Endothelial cell of umbilical vein (primary cell): ENCODE data around the gene ZNF224. TPM values are rescaled to one million over a fixed set of nuclear protein-coding genes. Genes with fewer than 3 reads are reported as not detected.
A peak's percentile ranks its signal among the peaks of the same experiment; 100 is the strongest.

ENCODE experiments used
- BruUV-seq: library from RNA; stranded (reverse); fragments of 400-500 nt; replicated peaks from 2 replicates; lab custom pipeline; 2021; lab: Mats Ljungman, UMichigan
- CTCF ChIA-PET: fragments of 300-600, 350-600 bp; sonication (Branson Sonifier 250); formaldehyde crosslinking; loops from one replicate; lab custom pipeline; 2021; ENCODE audit warnings: antibody characterized with exemption, inconsistent platforms; lab: Charles Lee
- POLR2A ChIA-PET: fragments of 300-600, 350-600 bp; sonication (Branson Sonifier 250); formaldehyde crosslinking; loops from one replicate; lab custom pipeline; 2021; ENCODE audit warnings: antibody characterized with exemption, inconsistent platforms; lab: Charles Lee
- DNase-seq: peaks from one replicate; pipeline ENCODE4 v3.0.0-alpha.2; 2011; ENCODE audit warnings: low read depth, low spot score
- FAIRE-seq: peaks from 2 replicates; lab custom pipeline; 2011; peaks lifted over from hg19 to GRCh38; lab: Jason Lieb, UNC
- H2AFZ ChIP-seq: 2 replicates; pipeline ENCODE4 v1.6.0; 2012; ENCODE audit warnings: low read depth, low read length, control low read depth, inconsistent platforms
- H3K27ac ChIP-seq: 2 replicates; pipeline ENCODE4 v1.5.1; 2011; ENCODE audit warnings: low read depth, mild to moderate bottlenecking, control low read depth, low read length, moderate library complexity; ENCODE audit not compliant: insufficient read depth
- H3K27me3 ChIP-seq, 2 experiments: 2 replicates each; pipeline versions ENCODE4 v1.6.0 to v1.6.1; 2011; ENCODE audit warnings: low read length in 2 of 2, mixed read lengths in 1 of 2; ENCODE audit not compliant: control insufficient read depth in 2 of 2, insufficient read depth in 2 of 2
- H3K36me3 ChIP-seq, 2 experiments: 2 replicates in 1 of 2; 3 replicates in 1 of 2; pipeline ENCODE4 v1.5.1; 2011; ENCODE audit warnings: low read length in 2 of 2, mild to moderate bottlenecking in 1 of 2, moderate library complexity in 1 of 2; ENCODE audit not compliant: control insufficient read depth in 2 of 2, insufficient read depth in 2 of 2; ENCODE audit errors: extremely low read depth in 1 of 2
- H3K4me1 ChIP-seq: 3 replicates; pipeline ENCODE4 v1.5.1; 2011; ENCODE audit warnings: mild to moderate bottlenecking, low read length; ENCODE audit not compliant: control insufficient read depth, insufficient read depth; ENCODE audit errors: extremely low read depth
- H3K4me2 ChIP-seq: 2 replicates; pipeline ENCODE4 v1.6.1; 2011; ENCODE audit warnings: low read length, control low read depth, mixed read lengths; ENCODE audit not compliant: insufficient read depth
- H3K4me3 ChIP-seq, 3 experiments: fragments of 200-600 bp in 1 of 3; sonication (generic), shearing (Covaris generic) in 1 of 3; replicated peaks in 1 of 3; 2 replicates each; pipeline ENCODE4 v1.5.1; 2011 to 2016; ENCODE audit warnings: control low read depth in 3 of 3, low read length in 3 of 3, mild to moderate bottlenecking in 2 of 3, inconsistent platforms in 1 of 3, low read depth in 1 of 3, moderate library complexity in 1 of 3; ENCODE audit not compliant: insufficient read depth in 1 of 3
- H3K79me2 ChIP-seq: 2 replicates; pipeline ENCODE4 v1.6.0; 2012; ENCODE audit warnings: low read length, inconsistent platforms; ENCODE audit not compliant: control insufficient read depth, insufficient read depth
- H3K9ac ChIP-seq: replicated peaks from 2 replicates; pipeline ENCODE3; 2011; ENCODE audit warnings: low read length, control low read depth; ENCODE audit not compliant: insufficient read depth; ENCODE audit errors: extremely low read depth
- H3K9me1 ChIP-seq: replicated peaks from 3 replicates; pipeline ENCODE4 v1.6.0; 2011; ENCODE audit warnings: mild to moderate bottlenecking, low read length; ENCODE audit not compliant: control insufficient read depth, insufficient read depth; ENCODE audit errors: extremely low read depth
- H3K9me3 ChIP-seq: replicated peaks from 2 replicates; pipeline ENCODE4 v1.5.1; 2012; ENCODE audit warnings: low read length, inconsistent platforms; ENCODE audit not compliant: control insufficient read depth, insufficient read depth
- H4K20me1 ChIP-seq: replicated peaks from 2 replicates; pipeline ENCODE3; 2011; ENCODE audit warnings: mild to moderate bottlenecking, low read length; ENCODE audit not compliant: control insufficient read depth, insufficient read depth; ENCODE audit errors: extremely low read depth
- EZH2 ChIP-seq: IDR thresholded peaks from 2 replicates; pipeline ENCODE4 v1.6.1; 2012; ENCODE audit warnings: borderline replicate concordance, low read depth, mild to moderate bottlenecking, moderate library complexity, low read length, inconsistent platforms; ENCODE audit not compliant: severe bottlenecking
- MYC ChIP-seq: IDR thresholded peaks from one replicate; pipeline ENCODE4 v1.6.1; 2011; ENCODE audit warnings: mild to moderate bottlenecking, low read depth, low read length
- POLR2A ChIP-seq: IDR thresholded peaks from 2 replicates; pipeline ENCODE4 v1.6.1; 2012; ENCODE audit warnings: low read depth, mild to moderate bottlenecking, control low read depth, low read length
- dilution Hi-C: fragments of 300-500 bp; cut with MboI; formaldehyde crosslinking; loops from one replicate; pipeline ENCODE4 v1.15.0; 2019; ENCODE audit warnings: low sequenced_read_pairs; ENCODE audit not compliant: extremely low pct_ligation_motif_present
- intact Hi-C: fragments of 100-400 bp; cut with micrococcal nuclease; formaldehyde crosslinking; loops from one replicate; pipeline ENCODE4 v1.10.0; 2022
- polyA plus RNA-seq, 4 experiments: library from polyadenylated mRNA; depleted of rRNA in 3 of 4; stranded (reverse) in 3 of 4; unstranded in 1 of 4; fragments of >200 nt; gene quantifications; 2 replicates each; pipeline versions ENCODE4 v1.2.1 to v1.2.3, GENCODE V29; 2011 to 2012; ENCODE audit warnings: missing spikeins in 1 of 4
- total RNA-seq: library from RNA; stranded (reverse); gene quantifications from 2 replicates; pipeline ENCODE4 v1.2.3, GENCODE V29; 2021

ZNF224 gene
- total and polyA plus RNA-seq, 2 donors (not counting 3 experiments of a cell fraction or from before 2014, with no cell fraction given): 8.5 to 21.8 TPM

DNA sequence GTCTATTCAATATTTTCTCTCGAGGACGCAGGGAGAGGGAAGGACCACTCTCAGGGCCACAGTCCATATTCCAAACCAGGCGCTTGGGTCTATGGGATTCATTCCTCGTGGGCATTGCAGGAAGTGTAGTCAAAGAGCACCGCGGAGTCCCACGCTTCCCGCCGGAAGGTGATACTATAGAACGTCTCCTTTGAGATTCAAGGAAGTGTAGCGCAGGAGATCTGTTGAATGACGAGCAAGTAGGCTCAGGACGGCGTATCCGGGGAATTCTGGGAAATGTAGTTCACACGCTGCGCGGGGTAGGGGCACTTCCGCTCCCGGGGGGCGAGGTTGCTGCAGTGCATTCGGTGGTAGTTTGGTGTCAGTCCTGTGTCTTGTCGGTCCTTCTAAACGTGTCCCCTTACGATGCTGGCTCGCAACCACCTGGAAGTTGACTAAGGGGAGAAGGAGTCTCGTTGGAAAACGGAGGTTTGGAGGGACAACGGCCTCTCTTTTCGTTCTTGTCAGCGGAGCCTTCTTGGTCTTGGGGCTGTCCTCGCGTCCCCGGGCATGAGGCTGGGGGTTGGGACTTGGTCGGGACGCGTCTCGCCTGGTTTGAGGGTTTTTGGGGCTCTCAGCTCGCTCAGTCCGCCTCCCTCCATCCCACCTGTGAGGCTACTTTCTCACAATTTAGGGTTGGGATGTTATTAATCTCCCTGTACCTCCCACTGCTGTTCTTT lies 22.2 kb upstream of the ZNF224 start, which contains the start of gene ZNF284:
Gene ZNF284, plus strand, starts transcription at position 336 of the 719 bp plus-strand sequence. CDS start 4,231 bp downstream, outside the sequence.
- CTCF ChIA-PET: interaction anchor here (1.2 kb wide), 1 partner anchor 23 kb away, joined by 4 read pairs; no protein-coding TSS in a partner anchor

DNA sequence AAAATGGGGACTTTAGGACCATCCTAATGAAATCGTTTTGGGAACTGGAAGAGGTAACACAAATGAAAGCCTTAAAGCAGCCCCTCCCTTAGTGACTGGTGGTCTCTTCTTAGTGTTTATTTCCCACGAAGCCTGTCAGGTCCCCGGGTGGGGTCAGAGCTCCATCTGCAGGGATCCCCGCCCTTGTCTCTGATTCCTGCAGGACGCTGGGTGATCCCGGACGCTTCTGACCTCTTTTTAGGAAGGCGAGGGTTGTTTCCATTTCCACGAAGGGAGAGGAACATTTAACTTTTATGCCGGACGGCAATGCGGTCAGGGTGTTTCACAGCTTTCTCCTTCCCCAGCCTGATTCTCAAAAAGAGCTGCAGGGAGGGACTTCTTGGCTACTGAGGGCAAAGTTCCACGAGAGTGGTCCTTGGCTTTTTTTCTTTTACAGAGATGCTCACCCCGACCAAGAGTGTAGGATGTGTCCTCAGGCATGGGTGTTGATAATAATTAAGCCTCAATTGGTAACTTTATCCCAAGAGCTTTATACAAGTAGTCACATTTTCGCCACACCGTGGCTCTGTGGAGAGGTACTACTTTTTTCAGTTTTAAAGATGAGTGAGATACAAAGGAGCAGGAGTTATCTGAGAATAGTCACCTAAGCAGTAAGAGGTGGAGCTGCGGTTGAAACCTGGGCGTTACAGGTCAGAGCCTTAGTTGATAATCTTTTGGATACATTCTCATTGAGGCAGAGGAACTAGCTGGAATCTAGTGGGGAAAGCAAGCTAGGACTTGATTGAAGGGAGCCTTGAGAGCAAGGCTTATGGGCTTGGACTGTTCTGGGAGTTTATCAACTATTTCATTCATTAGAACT lies 21.4 kb upstream of the ZNF224 start:
- Histone ChIP-seq H3K9me1 (no peaks in the 10 kb centered on the region), H4K20me1 (no peaks in the 10 kb centered on the region), H3K27ac (no peak overlapping the region), H3K9ac (peak overlapping the region; percentile 1), H3K4me1 (peaks cover 10% of the 10 kb centered on the region), H3K9me3 (no peaks in the 10 kb centered on the region), H3K79me2 (no peaks in the 10 kb centered on the region), H3K4me3 (peak overlapping the region; percentile 10 to 67 (median 55)), H3K27me3 (no peaks in the 10 kb centered on the region), H3K4me2 (peak overlapping the region; percentile 81), H2AFZ (peak overlapping the region; percentile 64), H3K36me3 (no peaks in the 10 kb centered on the region)
- TF ChIP-seq EZH2 (no peak), MYC (no peak)
- POLR2A ChIA-PET: no interaction called here
- no TSS peak for BruUV-seq
- intact Hi-C loops (loop anchor here (1.0 to 2.0 kb wide), 6 partner anchors 21 to 88 kb away; partner anchors contain the start of genes ZNF155, ZNF224, ZNF225 and ZNF230), dilution Hi-C loops (no loop called here)
- CTCF ChIA-PET: interaction anchor here (1.2 kb wide), 1 partner anchor 23 kb away, joined by 4 read pairs; no protein-coding TSS in a partner anchor
- DNase-seq (no peak), FAIRE-seq (peak; percentile 21)

More for the DNA sequence above, 22.2 kb upstream of the ZNF224 start, which contains the start of gene ZNF284:
- Histone ChIP-seq H3K9ac (peak within 1 kb of the TSS; percentile 15), H3K9me1 (no peaks in the 10 kb centered on the region), H3K4me2 (peak within 1 kb of the TSS; percentile 81), H2AFZ (peak within 1 kb of the TSS; percentile 64), H3K79me2 (no peaks in the 10 kb centered on the region), H3K36me3 (no peaks in the 10 kb centered on the region), H3K9me3 (no peaks in the 10 kb centered on the region), H3K27ac (peak within 1 kb of the TSS; percentile 14), H3K4me1 (peaks cover 10% of the 10 kb centered on the region), H3K27me3 (no peaks in the 10 kb centered on the region), H3K4me3 (peak within 1 kb of the TSS; percentile 10 to 67 (median 55)), H4K20me1 (no peaks in the 10 kb centered on the region)
- POLR2A ChIA-PET: no interaction called here
- DNase-seq (peak; percentile 91), FAIRE-seq (peak; percentile 97)
- BruUV-seq: TSS peak; percentile 62
- dilution Hi-C loops: no loop called here
- intact Hi-C loops: loop anchor here (1.0 to 2.0 kb wide), 6 partner anchors 21 to 88 kb away; partner anchors contain the start of genes ZNF155, ZNF224, ZNF225 and ZNF230
- TF ChIP-seq MYC (no peak), POLR2A (peak; percentile 64)
